Esophagus squamous epithelium (tissue), 4 donors: ENCODE results near the gene LILRB5.

Experiments
- CTCF ChIP-seq, 6 experiments: fragments of 450-650 bp in 4 of 6; fragments of 200-600 bp in 2 of 6; sonication (generic) in 2 of 6; IDR thresholded peaks; one replicate each; pipeline ENCODE4 v1.5.1; 2016 to 2019; ENCODE audit warnings: antibody characterized with exemption in 6 of 6, mild to moderate bottlenecking in 4 of 6, moderate library complexity in 4 of 6
- POLR2A ChIP-seq, 4 donors: fragments of 450-650 bp; IDR thresholded peaks; one replicate each; pipeline ENCODE4 v1.6.1; 2017; ENCODE audit warnings: antibody characterized with exemption in 4 of 4, mild to moderate bottlenecking in 4 of 4, moderate library complexity in 3 of 4

- TF ChIP-seq CTCF (IDR thresholded peaks at IDR 0.05) (no peak), POLR2A (IDR thresholded peaks at IDR 0.05) (no peak)
These were observed 38.0 kb downstream of the LILRB5 start for GRCh38 chr19:54218960-54219661.
